ENCODE measurements around the gene ADD2. TPM values are rescaled to one million over a fixed set of nuclear protein-coding genes. Genes with fewer than 3 reads are reported as not detected.
"Not testable (repeated sequence)": the region's sequence is repeated elsewhere in the genome, so short reads cannot be mapped to it uniquely, and the experiment has no call there.

ADD2 gene
- total and polyA plus RNA-seq, 5 donors = 0.40 to 1.3 (median 0.45) TPM

DNA sequence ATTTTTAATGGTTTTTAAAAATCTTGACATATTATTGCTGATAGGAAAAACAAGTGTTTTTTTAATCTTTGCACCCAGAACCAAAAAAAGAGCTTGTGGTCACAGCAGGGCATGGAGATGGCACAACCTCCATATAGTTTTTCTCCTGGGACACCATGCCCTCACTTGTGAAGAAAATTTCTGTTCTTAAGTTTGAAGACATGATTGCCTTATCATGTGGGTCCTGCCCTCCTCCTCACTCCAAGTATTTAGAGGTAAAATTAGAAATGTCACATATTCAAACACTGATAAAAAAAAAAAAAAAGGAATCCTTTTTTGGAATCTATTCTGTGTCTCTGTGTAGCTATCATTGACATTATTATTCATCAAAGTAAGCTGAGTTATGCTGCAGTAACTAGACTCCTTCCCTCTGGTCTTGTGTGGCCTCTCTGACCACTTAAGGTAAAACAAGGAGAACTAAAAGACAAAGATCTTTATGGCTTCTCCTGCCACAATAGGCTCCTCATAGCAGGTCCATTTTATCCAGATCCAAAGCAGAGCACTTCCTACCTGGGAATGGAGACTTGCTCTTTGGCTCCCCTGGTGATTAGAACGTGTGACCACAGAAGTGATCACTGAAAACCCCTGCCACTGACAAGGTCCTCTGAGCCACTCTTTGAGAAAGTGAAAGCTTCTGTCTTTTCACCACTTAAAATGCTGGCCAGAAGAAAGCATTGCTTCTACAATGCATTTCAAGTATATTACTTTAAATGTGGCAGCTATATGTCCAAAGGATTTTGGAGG, 19.8 kb downstream of the ADD2 start:
- intact Hi-C loops (cut with DNase I) = no loop called here
- Histone ChIP-seq H3K9me3 (ENCODE audit: control insufficient read depth, low read length) (no peaks in the 10 kb centered on the region), H3K4me3 (ENCODE audit: low read length) (no peak overlapping the region)

DNA sequence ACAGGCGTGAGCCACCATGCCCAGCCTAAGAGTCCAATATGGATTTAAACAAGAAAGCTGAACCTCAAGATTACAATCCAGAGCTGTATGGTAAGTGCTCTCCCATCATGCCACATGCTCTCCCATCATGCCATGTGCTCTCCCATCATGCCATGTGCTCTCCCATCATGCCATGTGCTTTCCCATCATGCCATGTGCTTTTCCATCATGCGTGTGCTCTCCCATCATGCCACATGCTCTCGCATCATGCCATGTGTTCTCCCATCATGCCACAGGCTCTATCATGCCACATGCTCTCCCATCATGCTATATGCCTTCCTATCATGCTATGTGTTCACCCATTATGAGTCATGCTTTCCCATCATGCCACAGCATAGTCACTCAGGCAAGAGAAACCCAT, 20.7 kb downstream of the ADD2 start:
- Histone ChIP-seq H3K4me1 (ENCODE audit: control insufficient read depth, insufficient read depth, low read length) (no peaks in the 10 kb centered on the region), H3K27ac (ENCODE audit: low read length) (no peak overlapping the region), H3K9me3 (ENCODE audit: control insufficient read depth, low read length) (no peaks in the 10 kb centered on the region), H3K27me3 (ENCODE audit: control insufficient read depth, insufficient read depth) (no peaks in the 10 kb centered on the region), H3K4me3 (ENCODE audit: low read length) (no peak overlapping the region)
- 95% methylated on average over 3 of the region's 3 CpGs for WGBS
- ATAC-seq (no peak), DNase-seq (no peak)
- intact Hi-C loops (cut with DNase I) = no loop called here

More for the DNA sequence above, 19.8 kb downstream of the ADD2 start:
- ATAC-seq (no peak), DNase-seq (no peak)
- WGBS = 60% methylated on average over 1 of the region's 1 CpG
- no peaks in the 10 kb centered on the region for H3K27me3 ChIP-seq (ENCODE audit: control insufficient read depth, insufficient read depth)
- H3K4me1 ChIP-seq (ENCODE audit: control insufficient read depth, insufficient read depth, low read length) = no peaks in the 10 kb centered on the region
- no peak overlapping the region for H3K27ac ChIP-seq (ENCODE audit: low read length)

DNA sequence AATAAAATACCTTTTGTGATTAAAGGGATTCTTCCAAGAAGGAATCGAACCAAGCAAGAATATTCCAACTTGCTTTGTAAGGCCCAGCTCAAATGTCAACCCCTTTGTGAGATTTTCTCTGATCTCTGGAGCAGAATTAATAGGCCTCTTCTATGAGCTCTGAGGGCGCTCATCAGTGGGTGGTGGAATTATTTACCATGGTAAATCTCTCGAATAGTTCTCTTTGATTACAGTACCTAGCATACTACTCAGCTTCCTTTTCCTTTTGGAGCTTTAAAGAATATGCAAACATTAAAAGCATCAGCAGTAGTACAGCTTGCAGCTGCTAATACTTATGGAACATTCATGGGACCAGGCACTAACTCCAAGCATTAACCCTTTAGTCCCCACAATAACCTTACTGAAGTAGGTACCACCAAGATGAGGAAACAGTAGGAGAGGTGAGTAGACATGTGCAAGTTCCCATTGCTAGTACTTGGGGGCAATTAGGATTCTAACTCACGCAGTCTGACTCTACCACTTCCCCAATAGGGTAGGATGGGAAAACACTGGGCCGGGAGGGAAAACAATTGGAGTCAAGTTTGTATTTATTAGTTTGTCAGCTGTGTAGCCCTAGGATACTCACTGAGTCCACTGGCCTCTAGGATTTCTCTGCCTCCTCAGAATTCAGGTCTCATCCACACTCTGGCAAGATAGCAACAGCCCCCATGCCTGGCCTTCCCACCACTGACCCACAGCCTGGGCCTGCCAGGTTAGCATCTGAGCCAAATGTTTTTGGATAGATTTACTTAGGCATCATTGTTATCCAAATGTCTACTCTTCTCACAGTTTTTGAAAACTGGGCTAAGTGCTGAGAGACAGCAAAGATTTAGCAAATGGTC, 21.7 kb downstream of the ADD2 start:
- no peak for DNase-seq
- no peak for ATAC-seq
- intact Hi-C loops (cut with DNase I) = no loop called here
- Histone ChIP-seq H3K4me3 (ENCODE audit: low read length) (no peak overlapping the region), H3K27ac (ENCODE audit: low read length) (no peak overlapping the region), H3K4me1 (ENCODE audit: control insufficient read depth, insufficient read depth, low read length) (no peaks in the 10 kb centered on the region), H3K9me3 (ENCODE audit: control insufficient read depth, low read length) (no peaks in the 10 kb centered on the region), H3K27me3 (ENCODE audit: control insufficient read depth, insufficient read depth) (no peaks in the 10 kb centered on the region)
- WGBS = 64% methylated on average over 5 of the region's 5 CpGs

DNA sequence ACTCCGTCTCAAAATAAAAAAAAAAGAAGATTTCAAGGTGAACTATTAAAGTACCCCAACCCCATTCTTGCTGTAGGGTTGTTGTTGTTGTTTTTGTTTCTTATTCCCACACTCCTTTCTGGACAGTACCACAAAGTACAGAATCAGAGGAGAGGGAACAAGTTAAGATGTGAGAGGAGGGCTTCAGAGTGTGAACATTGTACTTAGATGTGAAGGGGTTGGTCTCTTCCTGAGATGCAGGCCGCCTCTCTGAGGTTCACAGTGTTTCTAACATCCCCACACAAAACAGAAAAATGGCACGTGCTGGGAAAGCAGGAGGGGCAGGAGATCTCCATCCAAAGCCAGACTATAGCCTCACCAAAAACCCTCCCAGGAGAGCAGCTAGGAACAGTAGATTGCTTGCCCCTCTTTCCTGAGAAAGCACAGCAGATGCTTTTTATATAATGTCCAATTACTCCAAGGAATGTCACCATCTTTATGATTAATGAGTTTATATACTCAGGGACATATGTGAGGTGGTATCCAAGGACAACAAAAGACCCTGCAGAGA, 22.6 kb downstream of the ADD2 start:
- DNase-seq (no peak), ATAC-seq (no peak)

DNA sequence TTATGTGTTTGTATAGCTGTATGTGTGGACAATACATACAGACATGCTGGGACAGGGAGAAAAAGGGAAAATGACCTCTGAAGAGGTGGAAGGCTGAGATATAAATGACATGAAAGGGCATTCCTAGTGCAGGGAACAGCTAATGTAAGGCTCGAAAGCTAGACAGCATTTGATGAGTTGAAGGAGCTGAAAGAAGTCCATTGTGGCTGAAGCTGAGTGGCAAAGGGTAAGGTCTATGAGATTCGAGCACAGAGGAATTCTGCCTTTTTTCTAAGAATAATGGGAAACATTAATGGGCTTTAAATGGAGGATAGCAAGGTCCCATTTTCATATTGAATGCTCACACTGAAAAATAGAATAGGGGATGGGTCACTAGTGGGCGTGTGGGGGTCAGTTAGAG, 23.6 kb downstream of the ADD2 start:
- ATAC-seq = no peak
- Histone ChIP-seq H3K4me1 (ENCODE audit: control insufficient read depth, insufficient read depth, low read length) (no peaks in the 10 kb centered on the region), H3K4me3 (ENCODE audit: low read length) (no peak overlapping the region), H3K27ac (ENCODE audit: low read length) (no peak overlapping the region), H3K9me3 (ENCODE audit: control insufficient read depth, low read length) (no peaks in the 10 kb centered on the region), H3K27me3 (ENCODE audit: control insufficient read depth, insufficient read depth) (no peaks in the 10 kb centered on the region)
- DNase-seq = no peak
- intact Hi-C loops (cut with DNase I) = no loop called here
- WGBS = 80% methylated on average over 3 of the region's 3 CpGs

More for the DNA sequence above, 22.6 kb downstream of the ADD2 start:
- H3K4me1 ChIP-seq (ENCODE audit: control insufficient read depth, insufficient read depth, low read length) = no peaks in the 10 kb centered on the region
- H3K27ac ChIP-seq (ENCODE audit: low read length) = no peak overlapping the region
- no peaks in the 10 kb centered on the region for H3K9me3 ChIP-seq (ENCODE audit: control insufficient read depth, low read length)
- 69% methylated on average over 3 of the region's 3 CpGs for WGBS
- H3K27me3 ChIP-seq (ENCODE audit: control insufficient read depth, insufficient read depth) = no peaks in the 10 kb centered on the region
- no peak overlapping the region for H3K4me3 ChIP-seq (ENCODE audit: low read length)
- intact Hi-C loops (cut with DNase I) = no loop called here

DNA sequence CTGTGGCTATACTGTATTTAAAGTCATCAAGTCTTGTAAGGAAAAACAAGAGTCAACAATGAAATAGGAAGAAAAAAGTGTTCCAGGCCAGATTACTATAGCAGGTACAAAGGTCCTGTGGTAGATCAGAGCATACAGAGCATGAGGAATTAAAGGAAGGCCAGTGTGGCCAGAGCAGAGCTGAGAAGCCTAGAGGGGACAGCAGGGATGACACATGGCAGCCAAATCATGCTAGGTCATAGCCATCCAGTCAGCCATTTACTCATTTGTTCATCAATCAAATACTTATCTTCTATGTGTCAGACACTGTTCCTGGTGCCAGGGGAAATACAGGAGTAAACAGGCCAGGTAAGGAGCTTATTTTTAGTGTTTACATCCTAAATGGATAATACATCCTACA, 24.3 kb downstream of the ADD2 start:
- H3K27me3 ChIP-seq (ENCODE audit: control insufficient read depth, insufficient read depth) = no peaks in the 10 kb centered on the region
- ATAC-seq = no peak
- DNase-seq = no peak
- H3K4me1 ChIP-seq (ENCODE audit: control insufficient read depth, insufficient read depth, low read length) = no peaks in the 10 kb centered on the region
- intact Hi-C loops (cut with DNase I) = no loop called here
- no peak overlapping the region for H3K4me3 ChIP-seq (ENCODE audit: low read length)
- no peak overlapping the region for H3K27ac ChIP-seq (ENCODE audit: low read length)
- H3K9me3 ChIP-seq (ENCODE audit: control insufficient read depth, low read length) = no peaks in the 10 kb centered on the region

DNA sequence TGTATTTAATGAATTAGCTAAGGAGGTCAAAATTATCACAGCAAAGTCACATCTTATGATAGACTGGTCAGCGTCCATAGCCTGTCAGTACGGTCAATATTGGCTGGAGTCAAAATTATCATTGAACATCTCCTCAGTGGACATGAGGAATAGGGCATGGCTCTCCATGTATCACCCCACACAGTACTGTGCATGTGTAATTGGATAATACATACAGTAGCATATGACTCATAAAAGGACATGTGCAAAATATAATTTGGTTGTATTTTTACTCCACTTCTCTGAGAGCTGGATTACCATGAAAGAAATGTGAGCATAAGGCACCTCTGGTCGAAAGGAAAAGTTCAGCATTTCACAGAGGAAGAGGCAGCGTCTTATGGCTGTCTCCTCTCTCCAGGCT, 24.9 kb downstream of the ADD2 start:
- Histone ChIP-seq H3K4me1 (ENCODE audit: control insufficient read depth, insufficient read depth, low read length) (no peaks in the 10 kb centered on the region), H3K27ac (ENCODE audit: low read length) (no peak overlapping the region), H3K4me3 (ENCODE audit: low read length) (no peak overlapping the region), H3K9me3 (ENCODE audit: control insufficient read depth, low read length) (no peaks in the 10 kb centered on the region), H3K27me3 (ENCODE audit: control insufficient read depth, insufficient read depth) (no peaks in the 10 kb centered on the region)
- WGBS = 84% methylated on average over 4 of the region's 4 CpGs
- ATAC-seq (no peak), DNase-seq (no peak)
- intact Hi-C loops (cut with DNase I) = no loop called here

DNA sequence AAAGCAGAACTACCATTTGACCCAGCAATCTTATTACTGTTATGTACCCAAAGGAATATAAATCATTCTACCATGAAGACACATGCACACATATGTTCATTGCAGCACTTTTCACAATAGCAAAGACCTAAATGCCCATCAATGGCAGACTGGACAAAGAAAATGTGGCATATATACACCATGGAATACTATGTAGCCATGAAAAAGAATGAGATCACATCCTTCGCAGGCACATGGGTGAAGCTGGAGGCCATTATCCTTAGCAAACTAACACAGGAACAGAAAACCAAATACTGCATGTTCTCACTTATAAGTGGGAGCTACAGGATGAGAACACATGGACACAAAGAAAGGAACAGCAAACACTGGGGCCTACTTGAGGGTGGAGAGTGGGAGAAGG, 28.5 kb downstream of the ADD2 start:
- H3K9me3 ChIP-seq (ENCODE audit: control insufficient read depth, low read length); H3K27me3 ChIP-seq (ENCODE audit: control insufficient read depth, insufficient read depth); DNase-seq; ATAC-seq; H3K4me3 ChIP-seq (ENCODE audit: low read length); intact Hi-C loops (cut with DNase I); H3K4me1 ChIP-seq (ENCODE audit: control insufficient read depth, insufficient read depth, low read length); H3K27ac ChIP-seq (ENCODE audit: low read length): not testable (repeated sequence)
- WGBS = 95% methylated on average over 1 of the region's 1 CpG

DNA sequence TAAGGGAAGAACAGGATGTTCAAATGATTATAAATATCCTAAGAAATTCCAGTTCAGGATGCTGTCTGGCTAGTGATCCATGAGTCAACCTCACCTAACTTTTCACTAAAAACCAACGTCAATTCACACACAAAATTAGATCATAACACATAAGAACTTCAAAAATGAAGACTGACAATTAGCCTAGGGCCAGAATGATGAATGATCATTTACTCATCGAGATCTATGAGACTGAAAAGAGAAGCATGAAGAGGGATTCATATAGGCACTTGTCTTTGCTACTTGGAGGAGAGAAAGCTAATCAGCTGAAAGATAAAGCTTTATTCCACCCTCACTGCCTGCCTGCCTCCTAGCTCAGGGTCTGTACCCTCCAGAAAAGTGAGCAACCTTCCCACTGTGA, 29.8 kb downstream of the ADD2 start:
- H3K9me3 ChIP-seq (ENCODE audit: control insufficient read depth, low read length) = no peaks in the 10 kb centered on the region
- H3K4me1 ChIP-seq (ENCODE audit: control insufficient read depth, insufficient read depth, low read length) = no peaks in the 10 kb centered on the region
- no peak for ATAC-seq
- no peak overlapping the region for H3K4me3 ChIP-seq (ENCODE audit: low read length)
- intact Hi-C loops (cut with DNase I) = no loop called here
- no peak for DNase-seq
- 57% methylated on average over 2 of the region's 2 CpGs for WGBS
- H3K27ac ChIP-seq (ENCODE audit: low read length) = no peak overlapping the region
- H3K27me3 ChIP-seq (ENCODE audit: control insufficient read depth, insufficient read depth) = no peaks in the 10 kb centered on the region

DNA sequence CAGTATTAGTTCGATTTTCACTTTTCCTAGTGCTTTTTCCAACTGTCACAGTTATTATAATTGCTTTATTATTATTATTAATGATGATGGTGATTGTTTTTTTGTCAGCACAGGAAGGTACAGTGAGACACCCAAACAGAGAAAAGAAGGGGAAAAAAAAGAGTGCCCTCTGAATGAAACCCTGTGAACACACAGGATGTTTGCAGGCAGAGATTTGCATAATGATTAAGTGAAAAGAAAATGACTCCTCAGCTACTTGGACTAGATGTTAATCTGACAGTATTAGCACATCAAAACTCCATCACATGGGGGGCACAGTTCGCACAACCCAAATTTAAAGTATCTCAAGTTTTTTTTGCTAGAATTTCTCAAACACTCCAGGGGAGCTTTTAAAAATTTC, 32.9 kb downstream of the ADD2 start:
- ATAC-seq (no peak), DNase-seq (no peak)
- intact Hi-C loops (cut with DNase I) = no loop called here
- Histone ChIP-seq H3K4me3 (ENCODE audit: low read length) (no peak overlapping the region), H3K9me3 (ENCODE audit: control insufficient read depth, low read length) (no peaks in the 10 kb centered on the region), H3K27me3 (ENCODE audit: control insufficient read depth, insufficient read depth) (no peaks in the 10 kb centered on the region), H3K27ac (ENCODE audit: low read length) (no peak overlapping the region), H3K4me1 (ENCODE audit: control insufficient read depth, insufficient read depth, low read length) (no peaks in the 10 kb centered on the region)
- 70% methylated on average over 2 of the region's 2 CpGs for WGBS

DNA sequence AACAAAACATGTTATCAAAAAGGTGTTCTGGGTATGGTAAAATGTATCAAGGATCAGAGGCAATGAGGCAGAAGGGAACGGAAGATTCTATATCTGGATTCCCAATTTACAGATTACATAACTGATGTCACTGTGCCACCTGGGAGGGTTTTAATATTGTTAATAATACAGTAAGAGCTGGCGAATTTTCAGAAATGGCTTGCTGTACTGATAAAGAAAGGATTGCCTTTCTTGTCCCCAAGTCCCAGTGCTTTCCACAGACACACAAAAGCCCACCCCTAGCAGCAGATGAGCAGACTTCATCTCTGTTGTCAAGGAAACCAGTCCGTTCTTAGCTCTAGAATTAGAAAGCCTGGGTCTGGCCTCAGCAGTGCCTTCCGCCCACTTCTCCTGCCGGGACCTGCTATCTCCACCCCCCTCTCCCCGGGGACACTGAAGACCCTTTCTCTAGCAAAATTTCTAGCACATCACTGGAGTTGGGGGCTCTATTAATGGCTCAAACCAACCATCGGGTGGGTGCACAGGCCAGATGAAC, 34.3 kb downstream of the ADD2 start:
- H3K4me3 ChIP-seq (ENCODE audit: low read length) = no peak overlapping the region
- no peaks in the 10 kb centered on the region for H3K4me1 ChIP-seq (ENCODE audit: control insufficient read depth, insufficient read depth, low read length)
- H3K9me3 ChIP-seq (ENCODE audit: control insufficient read depth, low read length) = no peaks in the 10 kb centered on the region
- intact Hi-C loops (cut with DNase I) = no loop called here
- no peak overlapping the region for H3K27ac ChIP-seq (ENCODE audit: low read length)
- ATAC-seq = no peak
- WGBS = 47% methylated on average over 7 of the region's 7 CpGs
- no peak for DNase-seq
- H3K27me3 ChIP-seq (ENCODE audit: control insufficient read depth, insufficient read depth) = no peaks in the 10 kb centered on the region
